ENCODE results near the gene FRMD8.

GRCh38 chr11:65377036-65377435, 9.4 kb upstream of the FRMD8 start:
- no peak for TF ChIP-seq CTCF (IDR thresholded peaks at IDR 0.05 in 4 of 5, conservative IDR thresholded peaks at IDR 0.05 in 1 of 5)
- TF ChIP-seq POLR2A (IDR thresholded peaks at IDR 0.05) = no peak

Measured in gastrocnemius medialis (tissue), 4 donors.